ENCODE measurements around the gene TAF4.
"Not testable (repeated sequence)": the region's sequence is repeated elsewhere in the genome, so short reads cannot be mapped to it uniquely, and the experiment has no call there.

The TAF4 gene

DNA sequence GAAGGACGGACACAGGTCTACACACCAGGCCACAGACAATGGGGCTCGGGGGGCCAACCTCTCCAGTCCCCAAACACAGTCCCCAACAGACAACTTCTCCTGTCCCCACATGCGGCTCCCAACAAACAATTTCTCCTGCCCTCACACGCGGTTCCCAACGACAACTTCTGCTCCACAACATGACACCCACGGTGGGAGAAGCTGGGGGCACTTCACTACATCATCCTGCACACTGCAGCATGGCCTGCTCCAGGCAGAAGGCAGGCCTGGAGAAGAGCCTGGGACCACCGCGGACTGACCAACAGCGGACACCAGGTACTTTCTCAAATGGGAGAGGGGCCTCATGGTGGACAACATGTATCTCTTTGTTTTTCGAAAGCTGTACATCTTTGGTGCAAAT is 6.7 kb downstream of the TAF4 start:
- no peak for DNase-seq (ENCODE audit: low spot score)

- no peak for DNase-seq (ENCODE audit: low spot score)
Observed at GRCh38 chr20:62056975-62057374, 8.7 kb downstream of the TAF4 start.

- no peak for DNase-seq (ENCODE audit: low spot score)
Observed at GRCh38 chr20:62056377-62056776, 9.3 kb downstream of the TAF4 start.

DNA sequence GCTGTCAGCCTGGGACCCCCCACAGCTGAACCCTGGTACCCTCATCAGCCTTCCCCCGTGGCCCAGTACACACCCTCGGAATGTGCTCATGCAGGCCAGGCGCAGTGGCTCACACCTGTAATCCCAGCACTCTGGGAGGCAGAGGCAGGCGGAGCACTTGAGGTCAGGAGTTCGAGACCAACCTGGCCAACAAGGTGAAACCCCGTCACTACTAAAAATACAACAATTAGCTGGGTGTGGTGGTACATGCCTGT is 9.9 kb downstream of the TAF4 start:
- DNase-seq (ENCODE audit: low spot score) = not testable (repeated sequence)

DNA sequence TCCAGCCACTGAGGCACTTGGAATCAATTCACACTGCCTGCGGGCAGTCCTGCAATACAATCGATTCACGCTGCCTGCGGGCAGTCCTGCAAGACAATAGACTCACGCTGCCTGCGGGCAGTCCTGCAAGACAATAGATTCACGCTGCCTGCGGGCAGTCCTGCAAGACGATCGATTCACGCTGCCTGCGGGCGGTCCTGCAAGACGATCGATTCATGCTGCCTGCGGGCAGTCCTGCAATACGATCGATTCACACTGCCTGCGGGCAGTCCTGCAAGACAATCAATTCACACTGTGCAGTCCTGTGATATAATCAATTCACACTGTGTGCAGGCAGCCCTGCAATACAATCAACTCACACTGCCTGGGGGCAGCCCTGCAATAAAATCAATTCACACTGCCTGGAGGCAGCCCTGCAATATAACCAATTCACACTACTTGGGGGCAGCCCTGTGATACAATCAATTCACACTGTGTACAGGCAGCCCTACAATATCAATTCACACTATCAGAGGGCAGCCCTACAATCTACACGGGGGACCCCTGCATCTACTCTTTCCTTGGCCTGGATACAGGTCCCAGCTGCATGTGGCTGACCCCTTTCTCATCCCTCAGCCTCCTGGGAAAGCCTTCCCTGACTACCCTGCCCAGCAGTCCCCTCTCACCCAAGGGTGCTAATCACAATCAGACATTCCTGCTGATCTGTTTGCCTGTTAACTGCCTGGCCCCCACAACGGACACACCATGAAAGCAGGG is 10.4 kb downstream of the TAF4 start:
- DNase-seq (ENCODE audit: low spot score) = no peak

DNA sequence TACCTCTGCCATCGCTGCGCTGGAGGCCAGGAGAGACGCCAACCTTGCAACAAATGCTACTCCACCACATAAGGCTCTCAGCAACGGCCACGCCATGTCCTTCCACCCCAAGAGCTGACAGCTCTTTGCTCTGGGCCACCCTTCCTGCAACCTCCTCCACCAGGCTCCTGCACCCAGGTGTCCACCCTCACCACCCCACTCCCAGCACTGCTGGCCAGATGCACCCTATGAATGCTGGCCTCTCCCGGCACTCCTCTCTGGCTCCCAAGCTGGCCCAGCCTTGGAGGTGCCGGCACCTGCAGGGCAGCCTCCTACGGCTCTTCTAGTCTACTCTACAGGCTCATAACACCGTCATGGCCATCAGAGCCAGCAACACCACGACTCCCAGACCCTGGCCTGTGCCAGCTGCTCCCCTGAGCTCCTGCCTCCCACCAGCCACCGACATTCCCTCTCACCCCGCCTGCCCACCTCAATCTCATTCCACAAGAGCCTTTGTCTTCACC is 11.2 kb downstream of the TAF4 start:
- no peak for DNase-seq (ENCODE audit: low spot score)

GRCh38 chr20:62053465-62054196 is 12.1 kb downstream of the TAF4 start:
- DNase-seq (ENCODE audit: low spot score) = no peak

DNA sequence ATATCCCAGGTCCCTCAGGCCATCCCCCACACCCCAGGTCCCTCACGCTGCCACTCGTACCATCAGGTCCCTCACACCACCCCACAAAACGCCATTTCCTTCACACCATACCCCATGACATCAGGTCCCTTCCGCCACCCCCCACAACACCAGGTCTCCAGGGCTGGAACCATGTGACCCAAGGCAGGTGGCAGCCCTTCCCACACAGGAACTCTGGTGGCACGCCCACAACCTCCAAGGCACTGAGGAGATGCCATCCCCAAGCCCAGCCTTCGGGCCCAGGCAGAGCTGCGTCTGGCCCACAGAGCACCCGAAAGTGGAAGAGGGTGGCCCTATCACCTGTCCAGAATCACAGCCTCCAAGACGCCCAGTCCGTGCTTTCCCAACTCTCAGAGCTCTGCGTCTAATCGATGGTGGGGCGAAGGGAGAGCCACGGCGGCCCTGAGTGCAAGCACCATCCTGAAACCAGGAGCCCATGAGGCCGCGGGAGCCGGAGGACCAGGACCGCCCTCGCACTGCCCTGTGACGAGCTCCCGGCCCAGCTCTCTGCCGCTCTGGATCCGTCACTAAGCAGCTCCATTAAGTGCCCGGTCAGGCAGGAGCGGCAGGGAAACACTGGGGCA is 12.7 kb downstream of the TAF4 start:
- no peak for DNase-seq (ENCODE audit: low spot score)

GRCh38 chr20:62052336-62052841 is 13.3 kb downstream of the TAF4 start:
- DNase-seq (ENCODE audit: low spot score) = no peak

DNA sequence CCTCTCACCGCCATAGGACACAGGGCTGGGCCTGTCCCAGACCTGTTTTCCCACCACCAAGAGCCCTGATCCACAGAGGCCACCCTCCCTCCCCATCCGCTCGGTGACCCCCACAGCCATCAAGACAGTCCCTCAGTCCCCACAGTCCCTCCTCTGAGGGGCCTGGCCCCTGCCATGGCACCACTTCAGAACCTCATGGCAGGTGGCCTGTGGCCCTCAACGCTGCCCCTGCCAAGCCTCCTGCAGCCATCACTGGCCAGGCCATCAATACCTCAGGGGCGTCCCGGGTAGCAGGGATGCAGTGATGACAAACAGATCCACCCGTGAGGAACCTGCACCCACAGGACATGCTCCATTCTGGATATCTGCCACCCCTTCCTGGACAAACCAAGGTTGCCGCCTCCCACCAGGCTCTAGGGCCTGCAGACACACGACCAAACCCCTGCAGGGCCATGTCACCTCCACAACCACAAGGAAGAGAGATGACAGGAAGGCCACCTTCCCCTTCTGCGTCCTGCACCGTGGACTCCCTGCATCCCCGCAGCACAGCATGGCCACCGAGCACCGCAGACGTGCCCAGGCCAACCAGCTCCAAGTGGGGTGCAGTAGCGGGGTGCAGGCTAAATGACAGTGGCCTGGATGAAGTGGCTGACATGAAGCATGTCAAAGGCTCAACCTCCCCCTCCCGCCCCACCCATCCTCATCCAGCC is 14.0 kb downstream of the TAF4 start:
- no peak for DNase-seq (ENCODE audit: low spot score)

DNA sequence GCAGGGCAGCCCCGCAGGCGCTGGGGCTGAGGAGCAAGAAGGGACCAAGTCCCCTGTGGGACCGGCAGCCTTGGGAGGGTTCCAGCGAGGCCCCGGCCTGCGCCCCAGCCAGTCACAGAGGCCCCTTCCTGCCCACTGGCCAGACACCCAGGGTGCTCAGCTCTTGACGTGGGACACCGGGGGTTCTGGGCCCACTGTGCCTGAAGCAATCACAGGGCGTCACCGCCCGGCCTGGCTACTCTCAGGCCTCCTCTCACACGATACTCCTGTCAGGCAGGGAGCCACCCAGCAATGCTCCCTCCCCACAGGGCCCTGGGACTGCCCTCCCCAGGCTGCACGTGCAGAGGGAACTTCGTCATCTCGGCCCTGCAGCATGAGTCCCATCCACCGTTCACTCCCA is 14.5 kb downstream of the TAF4 start:
- no peak for DNase-seq (ENCODE audit: low spot score)

DNA sequence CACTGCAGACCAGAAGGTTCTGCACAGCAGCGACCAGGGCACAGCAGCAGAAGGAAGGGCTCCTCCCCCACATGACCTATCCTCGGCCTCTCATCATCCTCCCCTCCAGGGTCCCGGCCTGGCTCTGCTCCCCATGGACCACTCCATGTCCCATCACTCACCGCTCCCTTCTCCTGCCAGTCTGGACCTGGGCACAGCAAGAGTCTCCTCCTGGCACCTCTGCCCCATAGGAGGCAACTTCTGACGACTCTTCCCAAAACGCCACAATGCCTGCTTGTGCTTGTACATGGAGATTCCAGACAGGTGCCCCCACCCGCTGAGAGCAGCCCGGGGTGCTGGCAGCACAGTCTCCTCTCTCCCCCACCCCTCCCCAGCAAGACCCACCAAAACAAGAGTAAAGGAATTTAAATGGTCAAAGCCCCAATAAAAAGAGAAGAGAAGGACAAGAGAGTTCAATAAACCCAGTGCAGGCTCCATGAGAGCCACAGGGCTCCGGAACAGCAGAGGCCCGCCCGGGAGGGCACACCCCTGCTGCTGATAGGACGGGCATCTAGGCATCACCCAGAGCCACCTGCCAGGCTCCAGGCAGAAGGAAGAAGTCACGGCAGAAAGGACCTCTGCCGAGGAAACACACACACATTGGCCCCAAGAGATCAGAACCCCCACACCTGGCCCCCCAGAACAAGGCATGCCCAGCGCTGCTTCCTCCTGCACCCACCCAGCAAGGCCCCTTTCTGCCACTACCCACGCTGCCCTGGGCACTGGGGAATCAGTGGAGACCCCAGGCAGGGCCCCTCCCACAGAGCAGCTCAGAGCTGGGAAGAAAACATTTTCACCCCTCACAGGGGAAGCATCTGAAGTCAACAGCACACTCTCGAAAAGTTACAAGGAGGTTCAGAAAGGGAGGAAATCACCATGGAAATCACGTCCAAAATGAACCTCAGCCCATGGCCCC is 15.2 kb downstream of the TAF4 start:
- no peak for DNase-seq (ENCODE audit: low spot score)

DNA sequence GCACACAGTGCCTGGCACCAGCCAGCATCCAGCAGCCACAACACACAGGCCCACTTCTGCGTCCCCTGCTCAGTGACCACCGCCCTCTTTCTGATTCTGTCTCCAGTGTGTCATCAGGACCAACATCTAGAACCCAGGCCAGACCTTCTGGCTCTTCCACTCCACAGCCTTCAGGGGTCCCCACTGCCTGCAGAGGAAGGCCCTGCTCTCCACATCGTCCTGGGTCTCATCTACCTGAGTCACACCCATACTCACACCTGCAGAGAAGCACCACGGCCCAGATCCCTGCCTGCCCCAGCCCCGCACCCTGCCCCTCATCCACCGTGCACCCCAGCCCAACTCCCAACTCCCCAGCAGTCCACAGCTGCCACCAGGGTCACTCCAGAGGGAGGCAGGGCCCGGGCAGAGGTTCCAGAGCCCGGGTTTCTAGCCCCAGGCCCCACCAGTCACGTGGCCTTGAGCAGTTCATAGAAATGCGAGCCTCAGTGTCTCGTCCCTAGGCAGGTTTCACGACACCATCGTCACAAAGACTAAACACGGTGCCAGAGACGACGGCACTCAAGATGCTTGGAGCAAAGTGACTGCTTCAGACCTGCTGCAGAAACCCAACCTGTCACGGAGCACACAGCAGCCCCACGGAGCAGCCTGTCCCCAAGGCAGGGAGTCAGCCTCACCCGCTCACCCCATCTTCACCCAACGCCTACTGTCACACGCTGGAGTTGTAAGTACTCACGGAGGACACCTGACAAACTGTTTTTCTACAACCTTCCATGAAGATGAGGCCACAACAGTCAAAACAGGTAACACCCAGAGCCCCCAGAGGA is 16.1 kb downstream of the TAF4 start:
- DNase-seq (ENCODE audit: low spot score) = no peak

- DNase-seq (ENCODE audit: low spot score) = no peak
Observed at GRCh38 chr20:62048821-62049291, 16.8 kb downstream of the TAF4 start.

GRCh38 chr20:62048346-62048761 is 17.3 kb downstream of the TAF4 start:
- DNase-seq (ENCODE audit: low spot score) = no peak

- DNase-seq (ENCODE audit: low spot score) = no peak
Observed at GRCh38 chr20:62047666-62048345, 17.9 kb downstream of the TAF4 start.

DNA sequence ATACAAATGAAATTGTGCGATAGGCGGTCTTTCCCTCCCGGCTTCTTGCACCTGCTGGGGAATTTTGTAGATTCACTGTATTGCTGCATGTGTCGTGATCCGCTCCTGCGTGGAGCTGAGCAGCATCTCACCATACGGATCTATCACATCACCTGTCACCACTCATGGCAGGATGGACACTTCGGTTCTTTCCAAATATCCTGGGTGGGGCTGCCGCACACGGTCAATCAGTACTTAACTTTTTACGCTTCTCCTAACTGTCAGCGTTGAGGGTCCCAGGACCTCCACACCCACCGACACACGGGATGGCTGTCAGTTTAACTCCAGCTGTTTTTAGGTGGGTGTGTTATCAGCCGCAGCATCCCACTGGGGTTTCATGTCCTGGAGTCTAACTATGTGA is 19.2 kb downstream of the TAF4 start:
- no peak for DNase-seq (ENCODE audit: low spot score)

DNA sequence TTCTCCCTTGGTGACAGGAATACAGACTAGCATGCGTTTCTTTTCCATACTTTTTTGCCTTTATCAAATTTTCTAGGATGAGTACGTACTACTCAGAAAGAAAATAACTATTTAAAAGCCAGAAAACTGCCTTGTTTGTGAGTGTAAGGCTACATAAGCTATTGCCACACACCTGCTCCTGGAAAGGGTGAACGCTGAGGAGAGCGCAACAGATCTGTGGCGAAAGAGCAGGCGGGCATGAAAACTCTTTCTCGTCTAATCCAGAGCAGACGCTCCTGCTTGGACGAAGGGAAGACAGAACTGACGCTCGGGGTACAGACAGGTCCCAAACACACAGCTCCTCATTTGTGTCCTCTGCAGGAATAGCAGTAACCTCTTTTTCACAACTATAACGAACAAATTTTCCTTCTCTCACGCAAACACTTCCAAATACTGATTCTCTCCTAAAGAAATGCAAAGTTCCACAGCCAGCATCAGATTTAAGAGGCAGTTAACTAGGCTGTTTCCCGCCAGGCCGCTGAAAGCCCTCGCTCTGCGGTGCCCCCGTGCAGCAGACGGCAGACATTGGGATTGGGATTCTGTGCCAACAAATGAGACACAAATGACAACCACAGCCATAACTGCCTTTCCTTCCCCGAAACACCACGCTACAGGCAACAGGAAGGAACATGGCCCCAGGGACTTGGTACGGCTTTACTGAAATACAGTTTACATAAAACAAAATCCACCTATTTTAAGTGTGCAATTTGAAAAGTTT is 20.0 kb downstream of the TAF4 start:
- no peak for DNase-seq (ENCODE audit: low spot score)

- DNase-seq (ENCODE audit: low spot score) = no peak
Observed at GRCh38 chr20:62045118-62045517, 20.6 kb downstream of the TAF4 start.

Measured in CD4-positive, alpha-beta T cell treated with Interleukin-2 at 100 ng/mL for 4 hours (primary cell).